ENCODE measurements around the gene AHCYL2. TPM values are rescaled to one million over a fixed set of nuclear protein-coding genes. Genes with fewer than 3 reads are reported as not detected.

AHCYL2 gene
- total RNA-seq, 1 donor from 2014 or later: 19.0 TPM

- DNase-seq (ENCODE audit: extremely low spot score, unreplicated experiment): no peak
- H3K36me3 Mint-ChIP-seq (ENCODE audit: unreplicated experiment): peaks cover 17% of the 10 kb centered on the region
- TF ChIP-seq, protein P1, sequence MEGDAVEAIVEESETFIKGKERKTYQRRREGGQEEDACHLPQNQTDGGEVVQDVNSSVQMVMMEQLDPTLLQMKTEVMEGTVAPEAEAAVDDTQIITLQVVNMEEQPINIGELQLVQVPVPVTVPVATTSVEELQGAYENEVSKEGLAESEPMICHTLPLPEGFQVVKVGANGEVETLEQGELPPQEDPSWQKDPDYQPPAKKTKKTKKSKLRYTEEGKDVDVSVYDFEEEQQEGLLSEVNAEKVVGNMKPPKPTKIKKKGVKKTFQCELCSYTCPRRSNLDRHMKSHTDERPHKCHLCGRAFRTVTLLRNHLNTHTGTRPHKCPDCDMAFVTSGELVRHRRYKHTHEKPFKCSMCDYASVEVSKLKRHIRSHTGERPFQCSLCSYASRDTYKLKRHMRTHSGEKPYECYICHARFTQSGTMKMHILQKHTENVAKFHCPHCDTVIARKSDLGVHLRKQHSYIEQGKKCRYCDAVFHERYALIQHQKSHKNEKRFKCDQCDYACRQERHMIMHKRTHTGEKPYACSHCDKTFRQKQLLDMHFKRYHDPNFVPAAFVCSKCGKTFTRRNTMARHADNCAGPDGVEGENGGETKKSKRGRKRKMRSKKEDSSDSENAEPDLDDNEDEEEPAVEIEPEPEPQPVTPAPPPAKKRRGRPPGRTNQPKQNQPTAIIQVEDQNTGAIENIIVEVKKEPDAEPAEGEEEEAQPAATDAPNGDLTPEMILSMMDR (IDR thresholded peaks at IDR 0.05): no peak
- peaks cover 3% of the 10 kb centered on the region for H3K4me1 Mint-ChIP-seq (ENCODE audit: unreplicated experiment)
- H3K27ac Mint-ChIP-seq (ENCODE audit: unreplicated experiment): no peak overlapping the region
- no peaks in the 10 kb centered on the region for H3K27me3 Mint-ChIP-seq (ENCODE audit: unreplicated experiment)
- H3K9me3 Mint-ChIP-seq (ENCODE audit: unreplicated experiment): peaks cover 14% of the 10 kb centered on the region
- H3K4me3 Mint-ChIP-seq (ENCODE audit: unreplicated experiment): no peak overlapping the region
Observed at GRCh38 chr7:129307592-129307991, 82.8 kb downstream of the AHCYL2 start.

GRCh38 chr7:129308047-129308446 lies 83.2 kb downstream of the AHCYL2 start:
- peaks cover 14% of the 10 kb centered on the region for H3K9me3 Mint-ChIP-seq (ENCODE audit: unreplicated experiment)
- DNase-seq (ENCODE audit: extremely low spot score, unreplicated experiment): no peak
- TF ChIP-seq, protein P1 (IDR thresholded peaks at IDR 0.05): no peak
- no peaks in the 10 kb centered on the region for H3K27me3 Mint-ChIP-seq (ENCODE audit: unreplicated experiment)
- H3K27ac Mint-ChIP-seq (ENCODE audit: unreplicated experiment): no peak overlapping the region
- H3K4me1 Mint-ChIP-seq (ENCODE audit: unreplicated experiment): peaks cover 3% of the 10 kb centered on the region
- no peak overlapping the region for H3K4me3 Mint-ChIP-seq (ENCODE audit: unreplicated experiment)
- peaks cover 16% of the 10 kb centered on the region for H3K36me3 Mint-ChIP-seq (ENCODE audit: unreplicated experiment)

DNA sequence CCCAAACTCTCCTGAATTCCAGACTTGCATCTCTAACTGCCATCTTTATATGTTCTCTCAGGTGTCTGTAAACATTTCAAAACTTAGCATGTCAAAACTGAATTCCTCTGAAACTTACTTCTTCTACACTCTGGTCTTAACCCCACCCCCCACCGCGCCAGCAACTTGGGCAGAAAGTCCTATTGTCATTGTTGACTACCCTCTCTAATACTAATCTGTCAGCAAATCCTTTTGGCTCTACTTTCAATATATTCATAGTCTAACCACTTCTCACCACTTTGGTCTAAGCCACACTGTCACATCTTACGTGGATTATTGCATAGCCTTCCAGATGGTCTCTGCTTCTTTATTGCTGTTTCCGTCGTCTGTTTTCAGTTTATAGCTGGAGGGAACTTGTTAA lies 86.6 kb downstream of the AHCYL2 start:
- no peaks in the 10 kb centered on the region for H3K9me3 Mint-ChIP-seq (ENCODE audit: unreplicated experiment)
- peaks cover 6% of the 10 kb centered on the region for H3K4me1 Mint-ChIP-seq (ENCODE audit: unreplicated experiment)
- TF ChIP-seq, protein P1 (IDR thresholded peaks at IDR 0.05): no peak
- no peak for DNase-seq (ENCODE audit: extremely low spot score, unreplicated experiment)
- no peaks in the 10 kb centered on the region for H3K27me3 Mint-ChIP-seq (ENCODE audit: unreplicated experiment)
- no peak overlapping the region for H3K4me3 Mint-ChIP-seq (ENCODE audit: unreplicated experiment)
- peaks cover 5% of the 10 kb centered on the region for H3K36me3 Mint-ChIP-seq (ENCODE audit: unreplicated experiment)
- no peak overlapping the region for H3K27ac Mint-ChIP-seq (ENCODE audit: unreplicated experiment)

GRCh38 chr7:129313282-129313681 lies 88.5 kb downstream of the AHCYL2 start:
- Mint-ChIP-seq H3K4me1 (ENCODE audit: unreplicated experiment) (peaks cover 3% of the 10 kb centered on the region), H3K9me3 (ENCODE audit: unreplicated experiment) (no peaks in the 10 kb centered on the region), H3K27me3 (ENCODE audit: unreplicated experiment) (no peaks in the 10 kb centered on the region), H3K36me3 (ENCODE audit: unreplicated experiment) (peaks cover 3% of the 10 kb centered on the region), H3K27ac (ENCODE audit: unreplicated experiment) (no peak overlapping the region), H3K4me3 (ENCODE audit: unreplicated experiment) (no peak overlapping the region)
- TF ChIP-seq, protein P1 (IDR thresholded peaks at IDR 0.05): no peak
- DNase-seq (ENCODE audit: extremely low spot score, unreplicated experiment): no peak

DNA sequence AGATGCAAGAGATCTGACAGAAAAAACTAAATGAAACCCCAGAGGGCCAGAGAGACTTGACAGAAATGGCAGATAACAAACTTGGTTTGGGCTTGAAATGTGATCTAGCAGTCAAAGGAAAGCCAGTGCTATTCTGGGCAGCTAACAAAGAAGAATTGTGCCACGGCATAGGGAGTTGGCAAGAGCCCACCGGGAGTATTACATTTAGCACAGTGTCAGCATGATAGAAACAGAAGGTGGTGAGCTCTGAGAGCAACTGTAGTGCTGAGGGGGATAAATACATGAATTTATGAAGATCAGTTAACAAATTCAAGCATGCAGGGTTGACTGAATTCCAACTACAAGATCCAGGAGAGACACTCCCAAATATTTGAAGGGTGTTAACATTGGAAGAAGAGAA lies 91.1 kb downstream of the AHCYL2 start:
- Mint-ChIP-seq H3K27ac (ENCODE audit: unreplicated experiment) (no peak overlapping the region), H3K4me3 (ENCODE audit: unreplicated experiment) (no peak overlapping the region), H3K27me3 (ENCODE audit: unreplicated experiment) (no peaks in the 10 kb centered on the region), H3K36me3 (ENCODE audit: unreplicated experiment) (peaks cover 3% of the 10 kb centered on the region), H3K4me1 (ENCODE audit: unreplicated experiment) (peaks cover 3% of the 10 kb centered on the region), H3K9me3 (ENCODE audit: unreplicated experiment) (no peaks in the 10 kb centered on the region)
- TF ChIP-seq, protein P1 (IDR thresholded peaks at IDR 0.05): no peak
- DNase-seq (ENCODE audit: extremely low spot score, unreplicated experiment): no peak
